Measurements from ENCODE around the gene RPS8. TPM values are rescaled to one million over a fixed set of nuclear protein-coding genes. Genes with fewer than 3 reads are reported as not detected.

RPS8 gene
- total and polyA plus RNA-seq, 2 of the 8 experiments (the other 6 are each of a cell fraction or from before 2014, with no cell fraction given), result 2,261 to 2,407 TPM

DNA sequence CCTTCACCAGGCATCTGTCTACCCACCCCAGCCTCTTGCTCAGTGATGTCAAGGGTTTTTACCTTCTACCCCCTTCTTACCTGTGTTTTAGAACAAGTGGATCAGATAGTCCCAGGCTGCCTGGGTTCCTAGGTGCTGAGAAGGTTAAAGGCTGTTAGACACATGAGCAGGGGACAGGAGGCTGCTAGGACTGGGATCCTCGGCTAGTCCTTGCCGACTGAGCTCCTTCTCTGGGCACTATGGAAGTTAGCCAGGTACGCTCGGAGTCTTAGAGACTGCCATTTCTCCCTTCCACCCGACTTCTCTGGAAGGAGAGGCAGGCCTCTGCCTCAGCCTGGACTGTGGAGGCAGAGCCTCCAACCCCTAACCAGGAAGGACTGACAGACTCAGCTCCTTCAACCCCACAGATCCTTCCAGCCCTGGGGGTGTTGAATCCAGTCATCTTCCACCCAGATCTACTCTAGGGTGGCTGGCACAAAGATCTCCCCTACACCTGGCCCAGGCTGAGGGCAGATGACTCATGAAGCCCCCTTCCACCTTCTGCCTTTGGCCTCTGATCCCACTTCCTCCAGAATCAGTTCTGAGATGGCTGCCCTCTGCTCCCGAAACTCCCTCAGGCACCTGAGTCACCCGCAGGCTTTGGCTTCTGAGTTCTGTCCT lies 31.5 kb downstream of the RPS8 start, which contains the start of gene DYNLT4:
DYNLT4 (minus strand) TSS at position 648 of the 660 bp plus-strand sequence. CDS start 683 bp downstream, outside the sequence.
- peak within 1 kb of the TSS; percentile 97 for H2AK5ac ChIP-seq (ENCODE audit: low read depth, low read length)
- H3K36me3 ChIP-seq (ENCODE audit: control insufficient read depth in 2 of 4, insufficient read depth in 4 of 4, low read length in 3 of 4), result peaks cover 0 to 16% (median 10%) of the 10 kb centered on the region in 4 experiments; a peak in 5 of 8 replicates
- ChIA-PET CTCF (ENCODE audit: partially characterized antibody) (interaction anchor here (0.6 to 5.4 kb wide), 11 partner anchors 8 to 90 kb away, joined by 3 to 37 read pairs (median 10); partner anchors contain the start of gene BEST4), POLR2A (ENCODE audit: partially characterized antibody) (interaction anchor here (0.6 to 19.2 kb wide), 13 partner anchors 8 to 815 kb away, joined by 3 to 547 read pairs (median 18); partner anchors contain the start of genes BEST4, RNU5D-1 and RPS8)
- H4K8ac ChIP-seq (ENCODE audit: extremely low read depth, insufficient read depth, low read length), result peak within 1 kb of the TSS; percentile 84
- TF ChIP-seq SRF (IDR thresholded peaks at IDR 0.05; ENCODE audit: low read depth, low read length), result no peak
- TF ChIP-seq TAF1 (IDR thresholded peaks at IDR 0.05; ENCODE audit: low read depth, low read length), result peak; percentile 83; the same call in 1 of the 2 replicates
- 0 out of 2 replicates have a peak, but pooled peaks have one; percentile 13 for TF ChIP-seq YY1 (IDR thresholded peaks at IDR 0.05; ENCODE audit: low read depth, low read length)
- no peak within 1 kb of the TSS for H3K14ac ChIP-seq (ENCODE audit: insufficient read length)
- H3K18ac ChIP-seq (ENCODE audit: extremely low read depth, low read length), result peak within 1 kb of the TSS; percentile 84
- no peaks in the 10 kb centered on the region; the same call in 1 of the 2 replicates for H3K23me2 ChIP-seq (ENCODE audit: low read depth, low read length)
- peak within 1 kb of the TSS; percentile 92 for H4K91ac ChIP-seq (replicated peaks; ENCODE audit: insufficient read length, low read length)
- DNase-seq (ENCODE audit: low read depth in 1 of 2, low spot score in 2 of 2), result no peak
- H2BK20ac ChIP-seq (ENCODE audit: low read length), result peak within 1 kb of the TSS; percentile 99
- peak within 1 kb of the TSS; percentile 71 for H2BK120ac ChIP-seq (replicated peaks; ENCODE audit: low read depth, low read length)
- FAIRE-seq, result no peak
- H2BK15ac ChIP-seq (ENCODE audit: low read length), result peak within 1 kb of the TSS; percentile 100
- H3K23ac ChIP-seq (ENCODE audit: insufficient read length), result no peak within 1 kb of the TSS
- H4K5ac ChIP-seq (ENCODE audit: insufficient read length, low read depth, low read length), result peak within 1 kb of the TSS; percentile 69
- H3K79me2 ChIP-seq (ENCODE audit: control insufficient read depth in 1 of 2, insufficient read depth in 2 of 2, low read length in 2 of 2), result no peaks in the 10 kb centered on the region
- peak within 1 kb of the TSS; percentile 100 for H2BK12ac ChIP-seq (ENCODE audit: low read depth, low read length)
- H3K9ac ChIP-seq (replicated peaks in 1 of 4; ENCODE audit: extremely low read depth in 1 of 4, low read depth in 3 of 4, low read length in 3 of 4), result peak within 1 kb of the TSS in 3 of 4 experiments; percentile 42 to 80 (median 74); a peak in 4 of 7 replicates
- peak within 1 kb of the TSS; percentile 98 for H2BK5ac ChIP-seq (ENCODE audit: low read depth, low read length)
- H2AFZ ChIP-seq (ENCODE audit: low read length), result no peak within 1 kb of the TSS
- WGBS, 2 experiments (ENCODE audit: extremely low coverage in 1 of 2, insufficient coverage in 1 of 2, insufficient read length in 1 of 2, insufficient replicate concordance in 2 of 2, low coverage in 1 of 2, low lambda C conversion rate in 2 of 2, missing lambda C conversion rate in 1 of 2), result 79% methylated on average over 6 of the region's 7 CpGs; no CpG with 5 or more reads in 1 of the 2 experiments
- peaks cover 0 to 2% (median 0%) of the 10 kb centered on the region in 4 experiments; a peak in 3 of 7 replicates for H3K27me3 ChIP-seq (replicated peaks in 1 of 4; ENCODE audit: control insufficient read depth in 3 of 4, extremely low read depth in 1 of 4, insufficient read depth in 3 of 4, low read length in 3 of 4)
- H3K56ac ChIP-seq (replicated peaks; ENCODE audit: insufficient read length, low read depth, low read length), result no peak within 1 kb of the TSS
- peaks cover 10 to 37% (median 28%) of the 10 kb centered on the region in 4 experiments for H3K4me1 ChIP-seq (replicated peaks in 1 of 4; ENCODE audit: control insufficient read depth in 3 of 4, insufficient read depth in 4 of 4, low read length in 3 of 4)
- H4K20me1 ChIP-seq (replicated peaks in 1 of 2; ENCODE audit: control insufficient read depth in 1 of 2, insufficient read depth in 2 of 2, low read length in 2 of 2), result peaks cover 0 to 5% of the 10 kb centered on the region in 2 experiments
- peak within 1 kb of the TSS in 2 of 4 experiments; percentile 5 to 37; a peak in 3 of 8 replicates for H3K4me3 ChIP-seq (ENCODE audit: extremely low read depth in 1 of 4, insufficient read depth in 2 of 4, low read depth in 3 of 4, low read length in 4 of 4)
- peak within 1 kb of the TSS; percentile 56 to 58 for H3K4me2 ChIP-seq (ENCODE audit: insufficient read depth in 1 of 2, low read depth in 2 of 2, low read length in 2 of 2)
- H3K4ac ChIP-seq (replicated peaks; ENCODE audit: insufficient read length, low read depth, low read length), result peak within 1 kb of the TSS; percentile 71
- no peaks in the 10 kb centered on the region for H3K79me1 ChIP-seq (ENCODE audit: low read depth, low read length)
- H3K9me3 ChIP-seq (ENCODE audit: insufficient read depth in 2 of 2, low read depth in 1 of 2, low read length in 1 of 2), result no peaks in the 10 kb centered on the region
- peak within 1 kb of the TSS; percentile 96 for H3K27ac ChIP-seq (ENCODE audit: low read depth, low read length)
